Stromal cell of bone marrow (primary cell): ENCODE data around the gene CKMT1B.
A peak's percentile ranks its signal among the peaks of the same experiment; 100 is the strongest.
"Not testable (repeated sequence)": the region's sequence is repeated elsewhere in the genome, so short reads cannot be mapped to it uniquely, and the experiment has no call there.

Source experiments
- DNase-seq: peaks from one replicate; pipeline ENCODE4 v3.0.0-alpha.2; 2012; ENCODE audit warnings: low read depth

The CKMT1B gene

DNA sequence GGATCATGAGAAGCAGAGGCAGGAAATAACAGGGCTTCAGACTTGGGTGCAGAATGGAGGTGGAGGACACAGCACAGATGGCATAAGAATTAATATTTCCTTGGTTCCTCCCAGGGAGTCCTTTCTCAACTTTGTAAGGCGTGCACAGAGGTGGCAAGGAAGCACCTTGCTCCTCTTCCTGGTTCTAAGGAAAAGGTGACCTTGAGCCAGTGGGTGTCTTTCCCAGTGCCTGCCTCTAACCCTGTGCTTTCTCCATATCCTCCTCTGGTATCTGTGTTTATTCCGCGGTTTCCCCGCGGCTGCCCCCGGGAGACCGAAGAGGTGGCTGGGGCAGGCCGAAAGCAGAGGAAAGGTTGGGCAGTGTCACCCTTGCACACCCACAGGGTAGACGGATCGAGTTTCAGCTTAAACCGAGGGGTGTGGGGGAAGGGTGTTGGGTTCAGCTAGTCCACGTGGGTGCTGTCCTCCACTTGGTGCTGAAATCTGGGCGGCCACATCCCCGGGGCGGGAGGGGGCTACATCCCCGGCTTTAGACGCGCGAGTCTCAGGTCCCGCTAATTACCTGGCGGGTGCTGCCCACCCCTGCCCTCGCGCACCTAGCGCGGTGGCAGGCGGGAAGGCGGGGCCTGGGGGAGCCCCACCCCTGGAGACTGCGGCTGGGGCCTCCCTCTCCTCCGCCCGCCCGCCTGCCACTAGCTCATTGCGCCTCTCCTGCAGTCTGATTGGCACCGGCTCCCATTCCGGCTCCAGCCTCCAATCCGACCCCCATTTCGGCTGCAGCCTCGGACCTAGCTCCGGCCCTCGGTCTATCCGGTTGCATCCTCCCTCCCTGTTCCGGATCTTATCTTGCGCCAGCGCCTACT, at the start of gene CKMT1B:
CKMT1B (plus strand) TSS at position 700 of the 863 bp plus-strand sequence. CDS start 192 bp downstream, outside the sequence.
- DNase-seq = not testable (repeated sequence)

DNA sequence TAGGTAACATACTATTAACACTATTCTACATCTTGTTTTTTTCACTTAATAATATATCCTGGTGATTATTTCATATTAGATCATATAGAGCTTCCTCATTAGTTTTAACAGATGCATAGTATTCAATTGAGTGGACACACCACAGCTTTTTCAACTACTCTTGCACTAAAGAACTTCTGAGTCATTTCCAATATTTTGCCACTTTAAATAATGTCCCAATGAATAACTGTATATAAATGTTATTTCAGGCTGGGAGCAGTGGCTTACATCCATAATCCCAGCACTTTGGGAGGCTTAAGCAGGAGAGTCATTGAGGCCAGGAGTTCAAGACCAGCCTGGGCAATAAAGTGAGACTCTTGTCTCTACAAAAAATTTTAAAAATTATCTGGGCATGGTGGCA, 49.6 kb upstream of the CKMT1B start:
- DNase-seq = peak; percentile 17

DNA sequence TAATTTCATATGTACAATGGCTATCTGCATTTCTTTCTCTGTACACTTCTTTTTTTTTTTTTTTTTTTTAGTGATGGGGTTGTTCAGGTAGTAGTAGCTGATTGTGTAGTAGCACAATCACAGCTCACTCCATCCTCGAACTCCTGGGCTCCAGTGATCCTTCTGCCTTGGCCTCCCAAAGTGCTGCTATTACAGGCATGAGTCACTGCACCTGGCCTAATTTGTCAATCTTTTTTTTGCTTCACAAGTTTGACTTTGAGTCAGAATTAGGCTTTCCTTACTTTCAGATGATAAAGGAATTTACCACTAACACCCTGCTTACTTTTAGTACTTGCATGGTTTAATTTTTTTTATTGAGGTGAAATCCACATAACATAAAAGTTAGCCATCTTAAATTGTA, 48.4 kb upstream of the CKMT1B start:
- no peak for DNase-seq

DNA sequence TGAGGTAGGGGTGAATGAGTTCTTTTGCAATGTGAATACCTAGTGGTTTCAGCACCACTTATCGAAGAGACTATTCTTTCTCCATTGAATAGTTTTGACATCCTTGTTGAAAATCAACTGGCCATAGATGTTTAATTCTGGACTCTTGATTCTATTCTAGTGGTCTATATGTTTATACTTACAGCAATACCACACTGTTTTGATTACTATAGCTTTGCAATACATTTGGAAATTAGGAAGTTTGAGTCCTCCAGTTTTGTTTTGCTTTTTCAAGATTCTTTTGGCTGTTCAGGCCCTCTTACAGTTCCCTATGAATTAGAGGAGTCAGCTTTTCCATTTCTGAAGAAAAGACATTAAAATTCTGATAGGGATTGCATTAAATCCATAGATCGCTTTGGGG, 46.3 kb upstream of the CKMT1B start:
- DNase-seq = no peak

DNA sequence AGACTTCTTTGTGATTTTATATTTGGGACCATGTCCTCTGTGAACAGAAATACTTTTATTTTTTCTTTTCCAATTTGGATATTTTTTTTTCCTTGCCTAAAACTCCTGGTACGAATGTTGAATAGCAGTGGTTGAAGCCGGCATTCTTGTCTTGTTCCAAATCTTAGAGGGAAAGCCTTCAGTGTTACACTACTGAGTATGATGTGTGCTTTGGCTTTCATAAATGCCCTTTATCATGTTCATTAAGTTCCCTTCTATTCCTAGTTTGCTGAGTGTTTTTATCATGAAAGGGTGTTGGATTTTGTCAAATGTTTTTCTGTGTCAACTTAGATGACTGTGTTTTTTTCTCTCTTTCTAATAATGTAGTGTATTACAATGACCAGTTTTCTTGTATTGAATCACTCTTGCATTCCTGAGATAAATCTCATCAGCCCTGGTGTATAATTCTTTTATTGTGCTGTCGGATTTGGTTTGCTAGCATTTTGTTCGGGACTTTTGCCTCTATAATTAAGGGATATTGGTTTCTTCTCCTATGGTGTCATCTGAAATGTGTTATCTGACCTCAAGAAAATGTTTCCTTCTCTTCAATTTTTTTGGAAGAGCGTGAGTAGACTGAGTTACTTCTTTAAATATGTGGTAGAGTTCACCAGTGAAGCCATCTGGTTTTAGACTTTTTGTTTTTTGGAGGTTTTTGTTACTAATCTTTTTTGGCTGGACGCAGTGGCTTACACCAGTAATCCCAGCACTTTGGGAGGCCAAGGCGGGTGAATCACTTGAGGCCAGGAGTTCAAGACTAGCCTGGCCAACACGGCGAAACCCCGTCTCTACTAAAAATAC, 43.1 kb upstream of the CKMT1B start:
- peak; percentile 76 for DNase-seq

DNA sequence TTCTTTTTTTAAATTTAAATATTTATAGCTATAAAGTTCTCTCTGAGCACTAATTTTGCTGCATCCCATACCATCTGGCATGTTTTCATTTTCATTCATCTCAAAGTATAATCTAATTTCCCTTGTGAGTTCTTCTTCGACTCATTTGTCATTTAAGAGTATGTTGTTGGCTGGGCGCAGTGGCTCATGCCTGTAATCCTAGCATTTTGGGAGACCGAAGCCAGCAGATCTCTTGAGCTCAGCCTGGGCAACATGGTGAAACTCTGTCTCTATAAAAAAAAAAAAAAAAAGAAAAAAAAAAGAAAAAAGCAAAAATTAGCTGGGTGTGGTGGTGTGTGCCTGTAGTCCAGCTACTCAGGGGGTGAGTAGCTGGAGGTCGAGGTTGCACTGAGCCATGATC, 41.6 kb upstream of the CKMT1B start:
- no peak for DNase-seq

DNA sequence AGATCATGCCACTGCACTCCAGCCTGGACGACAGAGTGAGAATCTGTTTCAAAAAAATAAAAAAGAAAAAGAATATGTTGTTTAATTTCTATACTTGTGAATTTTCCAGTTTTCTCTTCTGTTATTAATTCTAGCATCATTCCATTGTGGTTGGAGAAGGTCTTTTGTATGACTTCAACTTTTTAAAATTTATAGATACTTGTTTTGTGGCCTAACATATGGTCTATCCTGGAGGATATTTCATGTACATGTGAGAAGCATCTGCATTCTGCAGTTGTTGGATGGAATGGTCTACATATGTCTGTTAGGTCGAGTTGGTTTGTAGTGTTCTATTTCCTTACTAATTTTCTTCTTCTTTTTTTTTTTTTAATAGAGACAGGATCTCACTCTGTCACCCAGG, 40.8 kb upstream of the CKMT1B start:
- no peak for DNase-seq

DNA sequence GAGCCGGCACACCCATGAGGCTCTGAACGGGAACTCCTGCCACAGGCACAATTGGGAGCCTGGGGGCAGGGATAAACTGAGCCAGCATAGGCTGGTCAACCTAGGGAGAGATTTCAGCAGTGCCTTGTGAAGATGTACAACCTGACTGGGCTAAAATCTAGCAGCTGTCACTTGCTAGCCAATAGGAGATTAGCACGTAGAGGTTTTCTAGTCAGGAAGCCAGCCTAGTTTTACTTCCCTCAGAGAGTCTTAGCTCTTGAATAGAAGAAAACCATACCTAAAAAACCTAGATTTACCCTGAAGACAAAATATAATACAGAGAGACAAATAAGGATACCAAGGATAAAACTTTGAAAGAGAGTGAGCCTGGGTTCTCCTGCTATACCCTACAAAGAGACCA, 31.1 kb upstream of the CKMT1B start:
- not testable (repeated sequence) for DNase-seq

DNA sequence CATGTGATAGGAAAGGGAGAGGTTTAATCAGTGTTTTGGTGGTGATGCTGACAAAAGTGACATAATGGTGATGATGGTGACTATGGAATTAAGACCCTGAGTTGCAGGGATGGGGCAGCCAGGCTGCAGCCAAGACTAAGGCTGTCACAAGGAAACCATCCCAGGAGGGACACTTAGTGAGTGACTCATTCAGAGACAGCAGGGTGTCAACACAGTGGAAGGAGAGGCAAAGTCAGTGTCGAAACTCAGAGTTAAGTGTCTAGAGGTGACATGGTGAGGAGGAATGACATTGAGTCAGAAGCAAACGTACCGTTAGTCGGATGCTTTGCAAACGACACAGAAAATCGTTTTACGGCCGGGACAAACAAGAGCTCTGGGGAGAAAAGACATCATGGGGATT, 30.0 kb upstream of the CKMT1B start:
- not testable (repeated sequence) for DNase-seq

DNA sequence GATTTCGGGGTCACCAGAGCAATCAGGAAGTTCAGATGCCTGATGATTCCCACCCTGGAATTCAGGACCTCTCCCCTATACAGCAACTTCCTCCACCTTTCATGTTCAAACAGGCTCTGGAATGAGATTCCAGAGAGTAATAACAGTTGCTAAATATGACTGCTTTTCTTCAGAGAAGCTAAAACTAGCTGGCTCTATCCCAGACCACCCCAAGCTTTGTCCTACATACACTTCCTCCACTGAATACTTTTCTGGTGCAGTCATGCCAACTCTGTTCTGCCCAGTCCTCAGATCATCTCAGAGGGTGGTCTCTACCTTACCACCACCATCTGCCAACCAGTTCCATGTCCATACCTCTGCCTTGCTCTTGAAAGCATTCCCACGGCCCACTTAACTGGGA, 27.2 kb upstream of the CKMT1B start:
- DNase-seq = not testable (repeated sequence)

DNA sequence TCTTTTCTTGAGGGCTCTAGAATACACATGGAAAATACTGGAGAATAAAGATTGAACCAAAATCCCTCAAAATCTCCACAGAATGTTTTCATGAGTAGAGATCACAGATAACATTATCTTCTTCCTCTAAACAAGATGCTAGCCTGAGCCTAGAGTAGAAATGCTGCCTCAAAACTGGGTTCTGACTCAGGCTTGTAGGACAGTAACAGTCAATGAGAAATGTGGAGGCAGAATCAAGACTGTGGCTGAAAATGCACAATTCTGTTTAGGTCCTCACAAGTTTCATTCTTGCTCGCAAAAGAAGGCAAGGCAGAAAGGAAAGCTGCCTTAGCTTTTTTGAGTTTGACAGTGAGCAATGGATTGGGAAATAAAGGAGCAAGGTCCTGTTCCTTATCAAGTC, 19.2 kb upstream of the CKMT1B start:
- not testable (repeated sequence) for DNase-seq

DNA sequence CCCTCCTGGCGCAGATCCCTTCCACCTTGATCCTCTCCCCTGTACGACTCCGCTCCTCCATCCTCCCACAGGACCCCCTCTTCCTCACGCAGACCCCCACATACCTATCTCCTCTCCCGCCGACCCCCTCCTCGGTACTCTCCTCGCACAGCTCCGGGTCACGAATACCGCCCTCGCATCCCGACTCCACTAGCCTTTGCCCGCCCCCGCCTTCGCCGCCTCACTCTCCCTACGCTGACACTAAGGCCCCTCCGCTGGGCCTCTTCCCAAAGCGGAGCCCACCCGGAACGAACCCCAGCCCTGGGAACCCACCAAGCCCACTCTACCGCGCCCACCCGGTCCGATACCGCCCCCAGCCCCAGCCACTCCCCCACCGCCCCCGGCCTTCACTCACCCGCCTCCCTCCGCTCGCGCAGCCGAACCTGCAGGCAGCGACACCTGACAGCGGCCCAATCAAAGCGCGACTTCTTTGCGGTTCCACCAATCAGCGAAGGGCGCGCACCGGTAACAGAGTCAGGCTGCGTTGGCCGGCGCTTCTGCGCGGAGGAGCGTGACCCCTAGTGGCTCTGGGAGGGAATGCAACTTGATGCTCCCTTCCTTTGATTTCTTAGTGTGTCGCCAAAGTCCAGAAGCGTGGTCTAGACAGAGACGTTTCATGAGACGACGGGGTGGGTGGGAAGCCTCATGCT, 3.9 kb upstream of the CKMT1B start, which contains the start of gene PPIP5K1:
PPIP5K1 (minus strand) TSS at position 431 of the 689 bp plus-strand sequence. CDS start 5,704 bp downstream, outside the sequence.
- DNase-seq = not testable (repeated sequence)

DNA sequence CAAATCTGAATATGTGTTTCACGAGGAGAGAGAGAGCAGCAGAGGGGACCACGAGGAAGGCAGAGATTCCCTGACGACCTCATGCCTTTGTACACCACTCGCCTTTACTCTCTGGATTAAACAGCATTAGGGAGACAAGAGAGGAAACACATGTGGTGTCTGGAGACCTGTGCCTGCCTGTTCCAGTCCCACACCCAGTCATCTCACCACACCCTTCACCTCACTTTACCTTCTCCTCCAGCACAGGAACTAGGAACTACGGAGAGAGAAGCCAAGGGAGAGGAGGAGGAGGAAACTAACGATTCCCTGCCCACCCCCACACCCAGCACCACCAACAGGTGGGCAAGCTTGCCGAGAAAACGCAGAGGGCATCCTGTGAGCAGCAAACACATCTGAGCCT, 986 bp upstream of the CKMT1B start:
- DNase-seq = not testable (repeated sequence)

DNA sequence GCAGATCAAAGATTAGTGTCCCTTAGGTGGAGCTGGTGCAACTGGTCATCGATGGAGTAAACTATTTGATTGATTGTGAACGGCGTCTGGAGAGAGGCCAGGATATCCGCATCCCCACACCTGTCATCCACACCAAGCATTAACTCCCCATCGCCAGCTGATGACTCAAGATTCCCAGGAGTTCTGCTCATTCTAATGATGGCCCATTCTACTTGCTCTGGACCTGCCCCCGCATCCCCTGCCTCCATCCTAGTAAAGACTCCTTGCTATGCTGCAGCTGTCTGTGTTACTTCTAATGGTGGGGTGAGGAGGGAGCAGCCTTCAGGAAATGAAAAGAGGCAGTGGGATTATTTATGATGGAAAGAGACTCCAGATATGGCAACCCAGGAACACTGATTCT, 5.3 kb downstream of the CKMT1B start:
- DNase-seq = not testable (repeated sequence)

DNA sequence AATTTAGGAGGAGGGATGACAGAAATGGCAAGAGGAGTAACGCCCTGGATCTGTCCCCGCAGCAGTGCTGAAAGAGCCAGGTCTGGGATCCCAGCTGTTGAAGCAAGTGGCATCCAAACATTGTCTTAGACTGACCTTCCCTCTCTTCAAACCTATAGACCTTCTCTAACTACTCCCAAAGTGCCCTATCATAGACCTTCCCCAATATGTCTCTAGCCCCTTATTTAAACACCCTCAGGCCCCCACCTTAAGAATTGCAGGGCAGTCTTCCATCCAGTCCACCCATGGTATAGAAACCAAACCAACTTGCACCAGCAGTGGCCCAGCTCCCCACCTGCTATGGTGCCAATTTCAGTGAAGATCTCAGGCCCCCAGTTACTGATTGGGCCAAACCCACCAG, 6.4 kb downstream of the CKMT1B start:
- not testable (repeated sequence) for DNase-seq

DNA sequence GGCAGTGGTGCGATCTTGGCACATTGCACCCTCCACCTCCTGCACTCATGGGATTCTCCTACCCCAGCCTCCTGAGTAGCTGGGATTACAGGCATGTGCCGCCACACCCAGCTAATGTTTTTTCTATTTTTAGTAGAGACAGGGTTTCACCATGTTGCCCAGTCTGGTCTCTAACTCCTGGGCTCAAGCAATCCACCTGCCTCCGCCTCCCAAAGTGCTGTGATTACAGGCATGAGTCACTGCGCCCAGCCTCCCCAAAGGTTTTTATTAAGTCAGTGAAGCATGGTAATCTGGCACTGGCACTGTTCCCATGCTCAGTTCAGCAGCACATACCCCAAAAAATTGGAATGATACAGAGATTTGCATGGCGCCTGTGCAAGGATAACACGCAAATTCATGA, 8.4 kb downstream of the CKMT1B start:
- DNase-seq = not testable (repeated sequence)

DNA sequence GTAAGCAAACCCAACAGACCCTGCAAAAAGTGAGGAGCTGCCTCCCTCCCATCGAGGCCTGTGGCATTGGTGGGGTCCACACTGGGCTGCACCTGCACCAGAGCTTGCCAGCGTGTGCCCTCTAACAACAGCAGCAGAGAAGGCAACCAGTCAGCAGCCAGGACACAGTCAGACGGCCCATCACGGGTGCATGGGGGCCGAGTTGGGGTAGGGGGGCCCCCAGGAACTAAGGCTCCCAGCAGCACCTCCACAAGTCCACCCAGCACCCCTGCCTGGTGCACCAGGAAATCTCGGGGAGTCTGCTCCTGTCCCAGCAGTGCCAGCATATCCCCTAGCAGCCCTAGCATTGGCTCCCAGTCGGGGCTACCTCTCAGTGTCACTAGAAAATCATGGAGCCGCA, 23.9 kb downstream of the CKMT1B start:
- DNase-seq = not testable (repeated sequence)

DNA sequence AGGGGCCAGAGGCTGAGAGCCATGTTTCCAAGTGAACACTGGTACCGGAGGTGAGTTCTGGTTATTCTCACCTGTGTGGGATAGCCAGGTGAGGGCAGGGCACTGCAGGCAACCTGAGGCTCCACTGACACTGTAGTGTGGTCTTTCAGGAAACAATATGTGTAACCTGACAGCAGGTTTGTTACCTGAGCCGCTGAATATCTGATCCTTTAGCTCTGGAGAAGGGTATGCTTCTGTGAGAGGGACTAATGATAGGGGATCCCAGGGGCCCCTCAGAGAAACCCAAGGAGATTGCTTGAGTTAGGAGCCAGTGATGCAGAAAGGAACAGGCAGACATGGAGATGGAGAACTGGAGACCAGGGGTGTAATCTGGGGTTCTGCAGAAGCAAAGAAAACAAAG, 24.9 kb downstream of the CKMT1B start, which contains the start of gene STRC:
STRC (minus strand) TSS at position 101 of the 400 bp plus-strand sequence; CDS start at position 23, 78 bp downstream.
- DNase-seq = not testable (repeated sequence)

DNA sequence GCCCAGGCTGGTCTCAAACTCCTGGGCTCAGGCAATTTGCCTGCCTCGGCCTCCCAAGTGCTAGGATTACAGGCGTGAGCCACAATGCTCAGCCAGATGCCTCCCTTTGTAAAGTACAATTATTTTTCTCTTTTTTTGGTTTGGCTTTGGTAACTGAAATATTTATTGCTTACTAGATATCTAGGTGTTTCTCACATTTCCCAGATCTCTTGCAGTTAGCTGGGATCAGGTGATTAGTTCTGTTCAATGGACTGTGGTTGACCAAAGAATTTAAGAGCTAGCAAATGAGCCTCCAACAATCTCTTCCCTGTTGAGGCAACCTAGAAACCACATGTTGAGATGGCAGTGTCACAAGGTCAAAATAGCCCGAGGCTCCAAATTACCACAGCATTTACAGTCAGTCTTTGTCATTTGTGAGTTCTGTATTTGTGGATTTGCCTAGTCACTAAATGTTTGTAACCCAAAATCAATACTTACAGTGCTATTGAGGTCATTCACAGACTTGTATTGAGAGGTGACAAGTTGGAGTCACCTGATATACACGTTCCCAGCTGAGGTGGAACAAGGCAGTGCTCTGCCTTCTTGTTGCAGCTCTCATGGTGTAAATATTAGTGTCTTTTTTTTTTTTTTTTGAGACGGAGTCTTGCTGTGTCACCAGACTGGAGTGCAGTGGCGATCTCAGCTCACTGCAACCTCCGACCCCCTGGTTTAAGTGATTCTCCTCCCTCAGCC, 28.4 kb downstream of the CKMT1B start:
- not testable (repeated sequence) for DNase-seq

DNA sequence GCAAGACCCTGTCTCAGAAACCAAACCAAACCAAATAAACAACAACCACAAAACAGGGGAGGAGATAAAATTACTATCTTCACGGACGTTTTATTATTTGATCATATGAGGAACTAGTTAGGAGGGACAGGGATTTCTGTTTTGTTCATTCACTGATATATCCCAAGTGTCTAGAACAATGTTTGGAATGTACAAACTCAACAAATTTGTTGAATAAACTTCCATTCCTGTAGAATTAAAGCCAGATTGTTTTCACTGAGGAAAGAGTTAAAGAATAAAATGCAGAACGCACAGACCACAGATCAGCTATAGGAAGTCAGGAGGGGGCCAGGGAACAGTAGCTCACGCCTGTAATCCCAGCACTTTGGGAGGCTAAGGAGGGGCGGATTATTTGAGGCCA, 31.3 kb downstream of the CKMT1B start:
- no peak for DNase-seq

DNA sequence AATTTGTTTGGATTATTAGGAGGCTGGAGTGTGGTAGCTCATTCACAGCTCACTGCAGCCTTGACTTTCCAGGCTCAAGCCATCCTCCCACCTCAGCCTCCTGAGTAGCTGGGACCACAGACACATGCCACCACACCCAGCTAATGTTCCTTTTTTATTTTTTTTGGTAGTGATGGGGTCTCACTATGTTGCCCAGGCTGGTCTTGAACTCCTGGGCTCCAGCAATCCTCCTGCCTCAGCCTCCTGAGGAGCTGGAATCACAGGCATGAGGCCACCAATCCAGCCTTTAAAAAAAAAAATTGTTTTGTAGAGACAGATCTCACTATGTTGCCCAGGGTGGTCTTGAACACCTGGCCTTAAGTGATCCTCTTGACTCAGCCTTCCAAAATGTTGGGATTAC, 33.1 kb downstream of the CKMT1B start:
- DNase-seq = not testable (repeated sequence)
